Activated gamma-delta T cell treated with Interleukin-2 at 50 U/mL for 16 hours (primary cell): ENCODE measurements around the gene SAMD13.

Source experiments
- DNase-seq: peaks from one replicate; pipeline ENCODE4 v3.0.0-alpha.2; 2020

SAMD13 gene

DNA sequence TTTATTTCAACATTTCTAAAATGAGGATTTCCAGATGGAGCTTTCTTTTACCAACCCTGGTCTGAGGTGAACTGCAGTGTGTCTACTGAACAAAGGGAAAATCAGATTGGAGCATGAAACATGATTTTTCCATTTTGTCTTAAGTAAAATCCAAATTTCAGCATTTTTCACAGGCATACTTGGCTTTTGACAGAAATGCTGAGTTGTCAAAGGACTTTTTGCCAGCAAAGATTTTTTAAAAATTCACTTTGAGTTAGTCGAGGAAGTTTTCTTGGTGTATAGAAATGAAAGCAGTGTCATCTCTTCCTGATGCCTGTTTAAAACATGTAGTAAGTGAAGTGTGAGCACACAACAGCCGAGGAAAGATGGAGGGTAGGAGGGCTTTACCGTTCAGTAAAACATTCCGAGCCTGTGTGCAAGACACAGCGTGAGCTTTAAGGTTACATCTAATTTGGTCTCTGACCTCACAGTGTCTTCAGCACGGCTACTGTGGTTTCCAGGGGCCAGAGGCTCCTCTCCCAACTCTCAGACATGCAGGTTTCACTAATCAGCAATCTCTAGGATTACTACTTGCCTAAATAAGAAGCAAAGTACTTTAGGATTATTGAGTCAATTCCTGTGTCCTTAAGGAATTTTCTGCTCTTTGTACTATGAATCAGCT is 45.9 kb downstream of the SAMD13 start:
- no peak for DNase-seq

DNA sequence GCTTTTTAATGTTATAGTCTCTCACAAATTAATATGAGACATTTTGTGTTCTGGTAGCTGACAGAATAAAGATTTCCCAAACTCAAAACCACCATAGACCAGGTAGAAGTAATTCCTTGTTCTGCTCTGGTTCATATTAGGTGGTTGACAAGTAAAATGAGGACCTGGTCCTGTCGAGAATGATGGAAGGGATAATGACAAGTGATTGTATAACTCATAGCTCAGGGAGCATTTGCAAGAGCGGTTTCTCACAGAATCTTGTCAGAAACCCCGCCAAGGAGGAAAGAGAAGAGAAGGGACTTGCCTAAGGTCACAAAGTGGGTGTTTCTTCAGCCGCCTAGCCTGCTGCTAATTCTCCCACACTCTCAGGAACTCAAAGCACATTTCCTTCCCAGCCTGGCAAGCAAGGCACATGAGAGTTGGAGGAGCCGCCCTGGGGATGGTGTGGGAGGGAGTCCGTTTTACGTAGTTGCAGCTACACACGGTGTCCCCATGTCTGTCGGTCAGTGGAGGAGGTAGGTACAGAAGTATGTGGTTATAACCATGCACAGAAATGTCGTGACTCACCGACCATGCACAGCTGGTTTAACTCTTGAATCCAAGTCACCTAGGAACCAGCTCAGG is 46.5 kb downstream of the SAMD13 start:
- DNase-seq: no peak

DNA sequence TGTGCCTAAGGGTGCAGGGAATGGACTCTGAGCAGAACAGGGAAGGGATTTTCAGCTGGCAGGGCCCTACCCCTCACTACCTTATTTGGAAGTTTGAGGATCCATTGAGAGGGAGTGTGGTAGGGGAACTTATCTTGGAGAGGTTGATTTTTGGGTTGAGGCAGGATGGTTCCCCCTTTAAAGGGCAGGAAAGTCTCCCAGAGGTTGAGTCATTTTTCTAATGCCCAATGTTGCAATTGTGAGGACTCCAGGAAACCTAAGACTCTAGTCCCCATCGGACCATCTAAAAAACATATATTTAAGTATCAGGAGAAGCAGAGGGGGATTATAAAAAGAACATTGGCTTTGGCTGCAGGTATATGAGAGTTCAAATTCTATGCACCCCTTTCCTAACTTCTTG is 47.3 kb downstream of the SAMD13 start:
- no peak for DNase-seq

DNA sequence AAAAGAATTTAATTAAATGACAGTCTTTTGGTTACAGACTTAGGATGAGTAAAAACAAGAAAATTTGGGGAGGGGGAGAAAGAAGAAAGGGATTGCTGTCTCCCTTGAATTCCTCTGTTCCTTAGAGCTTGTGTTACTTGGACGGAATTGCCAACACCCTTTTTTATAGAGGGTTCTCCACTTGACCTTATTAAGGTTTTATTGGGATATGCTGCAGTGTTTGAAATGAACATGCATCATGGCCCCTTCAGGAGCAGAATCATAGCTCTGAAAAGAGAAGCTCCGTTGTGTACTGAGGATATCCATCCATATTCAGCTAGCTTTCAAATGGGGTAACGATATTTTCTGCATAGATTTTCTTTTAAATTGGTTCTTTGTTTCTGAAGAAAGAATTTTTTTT is 48.6 kb downstream of the SAMD13 start:
- no peak for DNase-seq

DNA sequence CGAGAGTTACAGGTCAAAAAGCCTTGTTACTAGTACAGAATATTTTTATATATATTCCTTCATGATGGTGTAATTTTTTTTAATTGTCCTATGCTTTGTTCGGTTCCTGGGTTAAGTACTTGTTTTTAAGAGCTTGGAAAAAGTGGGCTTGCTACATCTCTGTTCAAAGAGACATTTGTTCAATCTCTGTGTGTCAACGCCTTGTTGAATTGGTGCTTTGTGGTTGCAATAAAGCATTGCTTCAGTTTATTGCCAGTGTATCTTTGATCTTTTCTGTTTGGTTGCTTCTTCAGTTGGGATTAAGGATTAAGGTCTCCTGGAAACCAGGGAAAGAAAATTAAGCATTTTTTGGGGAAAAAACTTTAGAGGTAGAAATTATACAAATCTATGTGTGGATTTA is 49.0 kb downstream of the SAMD13 start:
- DNase-seq: no peak

DNA sequence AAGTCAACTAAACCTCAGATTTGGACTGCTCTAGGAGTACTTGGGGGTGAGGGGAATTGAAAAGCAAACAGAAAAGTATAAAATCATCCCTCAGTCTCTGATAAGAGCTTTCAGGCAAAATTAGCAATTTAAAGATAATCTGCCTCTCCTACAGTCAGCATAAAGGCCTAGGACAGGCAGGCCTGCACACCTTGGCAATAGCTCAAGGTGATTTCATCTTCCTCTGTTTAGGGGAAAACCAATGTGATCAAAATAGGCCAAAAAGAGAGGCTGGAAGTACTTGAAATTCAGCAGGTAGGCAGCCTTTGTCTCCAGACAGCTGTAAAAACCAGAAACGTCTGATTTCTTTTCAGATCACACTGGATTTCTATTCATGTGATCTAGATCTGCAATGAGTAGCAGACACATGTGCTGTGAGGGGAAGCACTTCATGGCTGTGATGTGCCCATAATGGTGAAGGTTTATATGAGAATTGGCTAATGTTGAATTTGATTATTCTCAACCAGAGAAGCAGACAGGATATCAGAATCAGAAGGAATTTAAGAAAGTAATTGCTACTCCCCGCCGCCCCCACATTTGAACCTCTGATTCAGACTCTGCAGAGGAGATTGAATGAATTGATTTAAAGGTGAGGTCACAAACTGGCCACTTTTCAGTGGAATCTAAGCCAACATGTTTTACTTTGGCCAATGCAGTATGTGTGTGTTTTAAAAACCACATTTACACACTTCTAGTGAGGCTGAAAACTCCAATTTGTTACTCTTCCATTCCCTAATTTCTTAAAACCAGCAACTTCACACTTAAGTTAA is 51.0 kb downstream of the SAMD13 start:
- DNase-seq: no peak

DNA sequence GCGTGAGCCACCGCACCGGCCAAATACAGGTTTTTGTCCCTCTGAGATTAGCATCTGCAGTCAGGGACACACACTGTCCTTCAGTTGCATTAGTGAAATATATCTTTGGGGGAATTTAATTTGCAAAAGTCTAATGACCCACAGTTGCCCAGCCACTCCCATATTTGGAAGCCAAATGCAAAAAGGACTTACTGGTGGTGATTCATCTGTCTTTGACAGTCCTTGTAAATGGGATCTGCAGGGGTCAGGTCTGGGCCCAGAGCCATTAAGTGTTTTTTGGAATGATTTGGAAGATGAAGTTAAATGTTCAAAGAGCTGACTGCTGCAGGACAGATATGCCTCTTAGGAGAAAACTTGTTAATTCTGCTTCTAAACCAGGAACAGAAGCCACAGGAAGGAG is 52.2 kb downstream of the SAMD13 start:
- DNase-seq: no peak

DNA sequence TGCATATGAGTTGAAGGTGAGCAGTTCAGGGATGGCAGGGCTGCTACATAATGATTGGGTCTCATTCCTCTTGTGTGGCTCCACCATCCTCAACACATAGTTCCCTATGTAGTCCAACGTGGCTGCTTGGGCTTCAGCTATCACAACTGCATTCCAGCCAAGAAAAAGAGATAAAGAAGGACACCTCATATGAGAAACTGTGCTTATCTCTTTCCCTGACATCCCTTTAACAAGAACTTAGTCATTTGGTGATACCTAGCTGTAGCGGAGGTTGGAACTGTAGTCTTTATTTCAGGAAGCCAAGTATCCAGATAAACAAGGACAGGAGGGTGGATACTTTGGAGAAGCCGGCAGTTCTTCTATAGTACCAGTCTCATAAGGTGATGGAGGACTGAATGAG is 54.0 kb downstream of the SAMD13 start:
- DNase-seq: no peak

DNA sequence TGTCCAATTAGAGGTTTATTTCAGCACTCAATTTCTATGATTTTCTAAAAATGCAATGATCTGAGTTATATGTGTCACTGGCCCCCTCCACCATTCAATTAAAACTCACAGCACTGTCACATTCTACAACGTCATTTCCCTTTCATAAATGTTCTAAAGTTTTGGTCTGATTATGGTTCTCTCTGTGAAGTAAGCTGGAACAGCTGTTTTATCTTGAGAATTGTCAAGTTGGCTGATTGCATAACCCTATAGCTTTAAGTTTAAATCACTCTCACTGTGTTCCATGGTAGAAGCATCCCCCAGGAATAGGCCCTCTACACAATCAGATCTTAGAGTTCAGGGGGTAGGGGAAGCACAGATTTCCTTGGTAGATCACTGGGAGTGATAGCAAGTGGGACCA is 55.4 kb downstream of the SAMD13 start:
- DNase-seq: no peak

DNA sequence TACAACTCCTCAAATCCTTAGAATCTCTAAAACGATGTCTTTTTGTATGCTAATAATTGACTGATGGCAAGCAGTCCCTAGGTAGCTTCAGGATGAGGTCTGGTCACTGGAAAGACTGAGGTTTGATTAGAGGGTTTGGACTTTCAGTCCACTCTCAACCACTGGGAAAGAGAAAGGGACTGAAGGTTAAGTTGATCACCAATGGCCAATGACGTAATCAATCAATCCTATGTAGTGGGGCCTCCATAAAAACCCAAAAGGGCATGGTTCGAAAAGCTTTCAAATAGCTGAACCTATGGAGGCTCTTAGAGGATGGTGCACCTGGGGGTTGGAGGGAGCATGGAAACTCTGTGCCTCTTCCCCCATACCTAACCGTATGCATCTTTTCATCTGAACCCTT is 57.2 kb downstream of the SAMD13 start:
- DNase-seq: no peak

DNA sequence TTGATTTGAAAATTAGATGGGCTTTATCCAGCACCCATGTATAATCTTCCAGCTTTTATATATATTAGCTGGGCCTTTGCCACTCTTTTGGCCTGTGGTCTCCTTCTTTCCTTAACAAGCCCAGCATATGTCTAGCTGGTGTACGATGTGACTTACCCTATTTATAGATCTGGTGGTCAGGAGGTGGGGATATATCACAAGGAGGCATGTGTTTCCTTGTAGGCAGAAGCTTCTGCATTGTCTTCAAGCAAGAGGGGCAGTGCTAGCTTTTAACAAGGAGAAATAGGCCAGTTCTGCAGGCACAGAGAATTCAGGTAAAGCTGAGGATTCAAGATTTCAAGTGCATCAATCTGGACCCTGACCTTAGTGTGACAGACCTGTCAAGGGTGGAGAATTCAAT is 58.8 kb downstream of the SAMD13 start:
- no peak for DNase-seq

DNA sequence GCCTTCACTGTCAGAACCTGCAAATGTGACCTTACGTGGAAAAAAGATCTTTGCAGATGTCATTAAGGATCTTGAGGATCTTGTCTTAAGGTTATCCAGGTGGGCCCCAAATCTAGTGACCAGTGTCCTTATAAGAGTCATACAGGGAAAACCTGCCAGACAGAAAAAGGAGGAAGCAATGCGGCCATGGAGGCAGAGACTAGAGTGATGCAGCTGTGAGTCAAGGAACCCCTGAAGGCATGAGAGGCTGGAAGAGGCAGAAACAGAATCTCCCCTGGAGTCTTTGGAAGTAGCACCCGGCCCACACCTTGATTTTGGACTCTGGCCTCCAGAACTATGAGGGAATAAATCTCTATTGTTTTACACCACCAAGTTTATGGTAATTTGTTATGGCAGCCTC is 60.3 kb downstream of the SAMD13 start:
- DNase-seq: no peak

DNA sequence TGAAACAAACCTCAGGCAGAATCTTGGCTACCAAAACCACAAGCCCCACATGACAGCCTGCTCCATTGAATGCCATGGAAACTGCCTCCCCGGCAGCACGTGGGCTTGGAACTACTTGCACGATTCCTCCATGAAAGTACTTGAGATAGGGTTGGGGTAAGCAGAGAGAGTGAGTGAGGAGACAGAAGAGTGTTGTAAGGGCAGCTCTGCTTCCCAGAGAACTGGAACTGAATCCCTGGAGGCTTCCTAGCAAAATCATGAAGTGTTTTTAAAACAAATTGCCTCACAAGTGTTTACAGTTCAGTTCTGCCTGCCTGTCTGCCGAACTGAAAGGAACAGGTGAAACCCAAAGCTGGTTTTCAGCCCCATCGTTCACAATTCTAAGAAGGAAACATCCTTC is 61.5 kb downstream of the SAMD13 start:
- no peak for DNase-seq

DNA sequence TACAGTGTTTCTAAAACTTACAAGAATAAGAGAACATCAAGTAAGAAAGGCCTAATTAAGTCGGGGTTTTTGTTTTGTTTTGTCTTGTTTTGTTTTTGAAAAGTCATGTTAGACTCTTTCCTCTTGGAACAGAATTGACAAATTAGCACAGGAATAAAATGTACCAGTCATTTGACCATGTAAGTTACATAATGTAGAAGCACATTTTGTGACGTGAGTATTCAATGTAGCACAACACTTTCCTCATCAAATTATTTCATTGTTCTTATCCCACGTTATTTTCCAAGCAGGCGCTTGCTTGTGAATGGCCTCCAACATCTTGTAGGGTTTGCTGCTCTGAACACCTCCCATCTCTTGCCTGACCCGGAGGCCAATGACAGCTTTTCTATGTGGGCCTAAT is 62.1 kb downstream of the SAMD13 start:
- DNase-seq: no peak

DNA sequence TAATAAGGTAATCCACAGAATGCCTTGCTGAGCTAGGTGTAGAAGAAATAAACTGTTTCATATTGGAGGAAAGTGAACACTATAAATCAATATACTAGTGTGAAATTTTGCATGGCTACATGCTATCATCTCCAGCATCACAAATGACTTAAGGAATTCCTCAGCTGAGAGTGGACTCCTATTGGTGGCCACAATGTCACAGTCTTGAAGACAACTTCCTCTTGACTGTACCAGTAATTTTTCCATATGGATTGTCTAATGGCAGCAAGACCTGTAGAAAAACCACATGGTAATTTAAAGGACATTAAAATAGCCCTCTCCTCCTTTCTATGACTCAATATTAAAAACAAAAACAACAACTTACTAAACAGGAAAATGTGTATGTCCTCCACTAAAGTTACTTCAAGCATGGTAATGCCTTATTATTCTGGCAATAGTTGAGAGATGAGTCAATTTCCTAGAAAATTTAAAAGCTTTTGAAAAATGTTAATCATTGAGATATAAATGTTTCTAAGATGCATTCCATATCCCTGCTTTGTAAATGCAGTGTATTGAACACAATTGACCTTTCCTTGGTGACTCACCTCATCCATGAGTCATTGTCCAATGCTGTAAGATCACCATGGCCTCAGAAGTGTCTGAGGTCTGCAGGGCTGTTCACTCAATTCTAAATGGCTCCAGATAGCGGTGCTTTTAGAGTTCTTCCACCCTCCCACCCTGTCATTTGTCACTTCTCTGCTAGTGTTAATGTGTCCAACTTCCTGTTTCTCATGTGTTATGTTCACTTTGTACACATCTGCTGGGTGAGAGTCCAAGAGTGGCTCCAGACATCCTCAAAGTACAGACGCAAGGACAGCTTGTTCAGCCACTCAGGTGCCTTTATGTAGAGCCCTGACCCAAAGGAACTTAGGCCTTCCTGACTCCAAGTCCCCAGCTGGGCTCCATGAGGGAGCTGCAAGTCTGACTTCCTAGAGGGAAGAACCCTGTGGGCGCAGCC is 64.0 kb downstream of the SAMD13 start:
- no peak for DNase-seq

DNA sequence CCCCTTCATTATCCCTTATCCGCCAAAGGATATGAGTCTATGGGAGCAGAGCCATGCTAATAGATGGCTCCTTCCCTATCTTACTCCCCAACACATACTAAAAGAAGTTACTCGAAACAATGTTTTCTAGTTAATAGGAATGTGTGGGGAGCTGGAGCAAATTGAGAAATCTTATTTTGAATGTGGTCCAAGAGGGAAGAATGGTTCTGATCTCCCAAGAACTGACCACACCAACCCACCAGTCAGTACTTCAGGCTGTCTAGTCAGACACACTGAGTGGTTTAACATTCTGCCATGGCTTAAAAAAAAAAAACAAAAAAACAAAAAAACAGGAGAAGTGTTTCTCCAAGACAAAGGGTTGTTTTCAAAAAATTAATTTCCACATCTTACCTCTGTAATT is 65.3 kb downstream of the SAMD13 start:
- no peak for DNase-seq

DNA sequence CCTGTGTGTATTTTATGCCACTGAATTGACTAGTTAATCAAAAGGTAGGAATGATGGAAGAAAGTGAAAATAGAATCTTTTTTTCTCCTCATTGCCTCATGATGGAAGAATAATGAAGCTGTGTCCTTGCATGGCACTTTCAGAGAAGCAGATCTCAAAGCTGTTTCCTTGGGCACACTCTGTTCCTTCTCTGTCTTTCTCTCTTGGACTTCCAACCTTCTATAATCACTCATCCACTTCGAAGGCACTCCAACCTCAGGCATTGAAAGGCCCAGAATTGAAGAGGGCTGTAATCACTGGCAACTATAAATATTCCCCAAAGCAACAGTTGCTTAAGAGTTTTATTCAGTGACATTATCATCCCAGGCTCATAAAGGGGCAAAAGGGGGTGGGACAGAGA is 65.7 kb downstream of the SAMD13 start:
- DNase-seq: no peak

DNA sequence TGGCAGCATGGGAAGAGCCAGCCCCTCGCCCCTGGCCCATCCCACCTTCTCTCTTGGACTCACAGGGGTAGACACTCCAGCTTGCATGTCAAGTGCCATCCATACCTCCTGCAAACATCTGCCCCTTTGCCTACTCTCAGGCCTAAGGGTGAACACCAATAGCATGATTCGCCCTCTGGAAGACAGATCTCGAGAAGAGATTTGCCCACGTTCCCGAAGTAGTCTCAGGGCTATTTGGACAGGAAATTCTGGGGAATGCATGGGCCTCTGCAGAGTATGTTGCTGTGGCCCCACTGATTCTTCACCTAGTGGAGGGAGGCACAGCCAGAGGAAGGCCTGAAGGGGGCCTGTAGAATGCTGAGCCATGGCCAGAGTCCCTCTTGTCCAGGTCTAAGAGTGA is 66.9 kb downstream of the SAMD13 start:
- no peak for DNase-seq

DNA sequence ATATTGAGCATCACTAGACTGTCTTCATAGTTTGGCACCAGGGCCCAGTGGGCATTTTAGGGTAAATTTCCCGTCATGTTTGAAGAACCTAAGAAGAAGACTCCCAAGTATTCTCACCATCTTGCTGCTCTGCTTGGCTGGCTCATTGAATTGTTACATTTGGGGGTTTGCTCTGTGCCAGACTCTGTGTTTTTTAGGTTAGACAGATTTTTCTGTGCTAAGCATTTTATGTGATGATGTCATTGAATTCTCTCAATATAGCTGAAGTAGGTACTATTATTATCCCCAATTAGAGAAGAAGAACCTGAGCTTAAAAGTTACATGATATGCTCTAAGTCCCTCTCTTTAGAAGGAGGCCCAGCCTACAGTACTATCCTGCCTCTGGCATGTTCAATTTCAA is 68.8 kb downstream of the SAMD13 start:
- DNase-seq: no peak

DNA sequence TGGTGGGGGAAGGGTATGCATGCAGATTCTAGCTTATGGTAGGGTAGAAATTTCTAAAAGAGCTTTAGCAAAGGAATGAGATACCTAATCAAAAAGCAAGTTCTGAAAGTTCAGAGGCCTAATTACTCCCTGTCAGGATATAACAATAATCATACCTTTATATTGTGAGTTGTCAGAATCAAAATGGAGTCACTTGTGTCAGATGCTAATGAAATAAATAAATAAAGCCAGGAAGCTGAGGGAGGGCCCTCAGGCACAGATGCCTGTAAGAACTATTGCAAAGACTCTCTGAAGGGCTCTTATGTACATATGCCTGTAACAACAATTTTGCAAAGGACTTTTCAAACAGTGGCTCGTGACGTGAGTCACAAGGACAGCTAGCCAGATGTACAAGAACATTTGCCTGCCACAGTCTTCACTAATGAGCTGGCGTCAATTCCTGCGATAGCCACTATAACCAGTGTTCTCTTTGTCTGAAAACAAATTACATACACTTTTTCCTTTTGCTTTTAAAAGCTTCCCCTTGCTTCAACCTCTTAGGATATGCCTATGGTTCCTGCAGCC is 69.4 kb downstream of the SAMD13 start:
- DNase-seq: no peak

DNA sequence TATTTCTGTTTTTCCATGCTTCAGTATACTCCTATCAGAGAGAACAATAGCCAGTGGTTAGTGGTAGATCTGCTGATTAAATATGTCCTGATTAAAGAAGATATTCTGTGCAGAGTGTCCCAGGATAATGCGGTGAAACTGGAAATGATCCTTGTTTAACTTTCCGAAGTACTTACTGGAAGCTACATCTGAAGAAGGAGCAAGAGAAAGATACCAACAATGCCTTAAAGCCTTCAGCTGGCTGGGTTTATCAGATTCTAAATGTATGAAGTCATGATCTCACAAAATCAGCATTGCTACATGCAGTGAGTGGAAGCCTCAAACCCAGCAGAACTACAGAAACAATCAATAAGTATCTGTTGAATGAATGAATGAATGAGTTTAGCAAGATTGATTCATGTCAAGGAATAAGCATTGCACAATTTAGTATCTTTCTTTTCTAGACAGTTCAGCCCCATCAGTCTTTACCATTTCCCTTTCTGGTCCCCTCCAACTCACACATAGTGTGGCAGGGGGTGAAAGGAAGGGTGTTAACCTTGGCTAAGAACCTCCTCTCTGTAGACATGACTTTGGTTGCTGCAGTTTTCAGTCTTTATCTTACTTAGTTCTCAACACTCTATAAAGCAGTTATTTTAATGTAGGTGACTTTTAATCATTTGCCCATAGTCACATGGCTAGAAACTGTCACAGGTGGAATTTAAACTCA is 72.1 kb downstream of the SAMD13 start:
- no peak for DNase-seq
